Measurements from ENCODE around the gene BST1. TPM values are rescaled to one million over a fixed set of nuclear protein-coding genes. Genes with fewer than 3 reads are reported as not detected.
"Not testable (repeated sequence)": the region's sequence is repeated elsewhere in the genome, so short reads cannot be mapped to it uniquely, and the experiment has no call there.

The BST1 gene
- total RNA-seq, 1 donor from 2014 or later = 0.45 TPM

DNA sequence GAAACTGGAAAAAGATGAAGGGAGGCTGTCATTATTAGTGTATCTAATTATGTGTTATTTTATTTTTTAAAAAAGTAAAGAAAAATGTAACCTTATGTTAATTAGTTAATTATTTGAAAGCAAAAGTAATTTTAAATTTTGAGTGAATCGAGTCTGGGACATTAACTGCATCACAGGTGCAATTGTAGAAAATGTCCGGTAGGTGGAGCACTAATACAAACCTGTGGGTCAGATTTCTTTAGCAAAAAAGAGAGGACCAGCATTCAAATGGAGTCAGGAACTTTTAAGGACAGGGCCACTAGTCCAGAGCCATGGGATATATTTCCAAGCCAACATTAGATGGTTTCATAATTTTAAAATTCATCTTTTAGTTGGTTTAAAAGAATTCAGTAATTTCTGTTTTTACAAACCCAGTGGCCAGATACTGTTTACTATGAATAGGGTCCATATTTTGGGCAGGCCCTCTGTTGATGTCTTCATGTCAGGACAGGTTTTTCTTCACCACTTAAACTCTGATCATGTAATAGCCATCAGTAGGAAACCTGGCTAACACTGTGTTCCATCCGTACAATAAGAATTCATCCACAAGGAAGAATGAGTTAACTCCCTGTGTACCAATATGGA, 27.2 kb downstream of the BST1 start:
- Histone ChIP-seq H3K9me3 (ENCODE audit: low read depth) (no peaks in the 10 kb centered on the region), H3F3A (ENCODE audit: low read depth) (no peaks in the 10 kb centered on the region), H3K4me3 (no peak overlapping the region), H3K9ac (no peak overlapping the region), H3K36me3 (no peaks in the 10 kb centered on the region), H3K27ac (no peak overlapping the region), H3K79me2 (ENCODE audit: low read depth) (no peaks in the 10 kb centered on the region), H3K4me1 (no peaks in the 10 kb centered on the region), H4K20me1 (ENCODE audit: low read depth) (no peaks in the 10 kb centered on the region), H3K4me2 (no peak overlapping the region), H2AFZ (replicated peaks) (peak overlapping the region; percentile 40), H3K27me3 (no peaks in the 10 kb centered on the region)
- no peaks in the 10 kb centered on the region for H3K36me3 Mint-ChIP-seq
- peaks cover 3% of the 10 kb centered on the region for H3K9me3 Mint-ChIP-seq
- no peak overlapping the region for H3K4me3 Mint-ChIP-seq
- TF ChIP-seq, protein P1, sequence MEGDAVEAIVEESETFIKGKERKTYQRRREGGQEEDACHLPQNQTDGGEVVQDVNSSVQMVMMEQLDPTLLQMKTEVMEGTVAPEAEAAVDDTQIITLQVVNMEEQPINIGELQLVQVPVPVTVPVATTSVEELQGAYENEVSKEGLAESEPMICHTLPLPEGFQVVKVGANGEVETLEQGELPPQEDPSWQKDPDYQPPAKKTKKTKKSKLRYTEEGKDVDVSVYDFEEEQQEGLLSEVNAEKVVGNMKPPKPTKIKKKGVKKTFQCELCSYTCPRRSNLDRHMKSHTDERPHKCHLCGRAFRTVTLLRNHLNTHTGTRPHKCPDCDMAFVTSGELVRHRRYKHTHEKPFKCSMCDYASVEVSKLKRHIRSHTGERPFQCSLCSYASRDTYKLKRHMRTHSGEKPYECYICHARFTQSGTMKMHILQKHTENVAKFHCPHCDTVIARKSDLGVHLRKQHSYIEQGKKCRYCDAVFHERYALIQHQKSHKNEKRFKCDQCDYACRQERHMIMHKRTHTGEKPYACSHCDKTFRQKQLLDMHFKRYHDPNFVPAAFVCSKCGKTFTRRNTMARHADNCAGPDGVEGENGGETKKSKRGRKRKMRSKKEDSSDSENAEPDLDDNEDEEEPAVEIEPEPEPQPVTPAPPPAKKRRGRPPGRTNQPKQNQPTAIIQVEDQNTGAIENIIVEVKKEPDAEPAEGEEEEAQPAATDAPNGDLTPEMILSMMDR (IDR thresholded peaks at IDR 0.05) = peak; percentile 81
- TF ChIP-seq EZH2 (IDR thresholded peaks at IDR 0.05) = no peak
- H3K27ac Mint-ChIP-seq = no peak overlapping the region
- H3K4me1 Mint-ChIP-seq = no peaks in the 10 kb centered on the region
- H3K27me3 Mint-ChIP-seq (ENCODE audit: insufficient read depth, low read depth) = no peaks in the 10 kb centered on the region
- peak; percentile 63 for DNase-seq (ENCODE audit: low spot score)

- not testable (repeated sequence) for H3K27ac ChIP-seq; H3K9me3 Mint-ChIP-seq; H3K4me3 ChIP-seq; H3K4me3 Mint-ChIP-seq; H4K20me1 ChIP-seq (ENCODE audit: low read depth); H3K4me1 Mint-ChIP-seq; H3K9ac ChIP-seq; H3K27me3 ChIP-seq; H3K27ac Mint-ChIP-seq; H3K27me3 Mint-ChIP-seq (ENCODE audit: insufficient read depth, low read depth); H3K36me3 ChIP-seq; H3K4me2 ChIP-seq; H3F3A ChIP-seq (ENCODE audit: low read depth); H2AFZ ChIP-seq (replicated peaks); H3K9me3 ChIP-seq (ENCODE audit: low read depth); DNase-seq (ENCODE audit: low spot score); H3K79me2 ChIP-seq (ENCODE audit: low read depth); H3K36me3 Mint-ChIP-seq; H3K4me1 ChIP-seq
Measured at GRCh38 chr4:15733061-15733460, 30.2 kb downstream of the BST1 start.

DNA sequence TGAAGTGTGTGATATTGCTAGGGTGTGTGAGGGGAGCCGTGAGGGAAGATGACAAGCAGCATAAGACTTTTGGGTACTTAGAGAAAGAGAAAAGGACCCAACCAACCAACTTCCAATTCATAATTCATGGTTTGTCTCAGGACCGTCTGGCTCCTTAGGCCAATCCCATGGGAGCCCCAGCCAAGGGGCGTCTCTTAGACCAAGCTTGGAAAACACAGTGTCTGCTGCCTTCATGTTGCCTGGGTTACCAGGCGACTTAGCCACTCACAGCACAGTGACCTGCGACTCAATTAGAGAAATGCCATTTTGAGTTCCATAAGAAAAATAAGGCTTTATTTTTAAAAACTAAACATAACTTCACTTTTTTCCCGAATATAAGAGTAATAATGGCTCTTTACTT, 32.7 kb downstream of the BST1 start:
- H3K27ac ChIP-seq = no peak overlapping the region
- H3F3A ChIP-seq (ENCODE audit: low read depth) = no peaks in the 10 kb centered on the region
- no peaks in the 10 kb centered on the region for H3K79me2 ChIP-seq (ENCODE audit: low read depth)
- no peaks in the 10 kb centered on the region for H4K20me1 ChIP-seq (ENCODE audit: low read depth)
- H3K9ac ChIP-seq = no peak overlapping the region
- no peaks in the 10 kb centered on the region for H3K36me3 ChIP-seq
- H3K9me3 ChIP-seq (ENCODE audit: low read depth) = no peaks in the 10 kb centered on the region
- H2AFZ ChIP-seq (replicated peaks) = no peak overlapping the region
- Mint-ChIP-seq H3K4me3 (no peak overlapping the region), H3K27me3 (ENCODE audit: insufficient read depth, low read depth) (peaks cover 2% of the 10 kb centered on the region), H3K4me1 (peaks cover 3% of the 10 kb centered on the region), H3K36me3 (no peaks in the 10 kb centered on the region), H3K27ac (no peak overlapping the region), H3K9me3 (peaks cover 3% of the 10 kb centered on the region)
- no peak overlapping the region for H3K4me2 ChIP-seq
- TF ChIP-seq EZH2 (IDR thresholded peaks at IDR 0.05) = no peak
- TF ChIP-seq, protein P1 (IDR thresholded peaks at IDR 0.05) = no peak
- no peak for TF ChIP-seq EZH2phosphoT487 (IDR thresholded peaks at IDR 0.05)
- no peaks in the 10 kb centered on the region for H3K27me3 ChIP-seq
- no peak overlapping the region for H3K4me3 ChIP-seq
- DNase-seq (ENCODE audit: low spot score) = no peak
- no peaks in the 10 kb centered on the region for H3K4me1 ChIP-seq

DNA sequence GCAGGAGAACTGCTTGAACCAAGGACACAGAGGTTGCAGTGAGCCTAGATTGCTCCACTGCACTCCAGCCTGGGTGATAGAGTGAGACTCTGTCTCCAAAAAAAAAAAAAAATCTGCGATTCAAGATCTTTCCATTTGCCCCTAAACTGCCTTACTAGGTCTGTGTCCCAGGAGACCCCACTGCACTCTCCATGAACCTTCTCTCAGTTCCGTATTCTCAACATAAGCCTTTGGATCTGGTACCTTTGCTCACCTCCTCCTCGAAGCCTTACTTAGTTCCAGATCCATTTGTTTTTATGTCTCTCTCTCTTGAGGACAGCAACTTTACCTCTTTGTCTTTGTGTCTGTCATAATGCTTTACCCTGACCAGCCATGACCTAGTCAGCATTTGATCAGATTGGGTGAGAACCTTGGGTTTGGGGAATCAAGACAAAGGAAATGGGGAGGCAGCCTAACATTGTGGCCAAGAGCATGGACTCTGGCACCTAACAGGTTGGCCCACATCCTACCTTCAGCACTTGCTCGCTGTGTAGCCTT, 33.7 kb downstream of the BST1 start:
- Mint-ChIP-seq H3K36me3 (no peaks in the 10 kb centered on the region), H3K4me1 (peaks cover 3% of the 10 kb centered on the region)
- no peak overlapping the region for H3K4me3 ChIP-seq

More for the DNA sequence above, 33.7 kb downstream of the BST1 start:
- no peak overlapping the region for H3K4me3 Mint-ChIP-seq
- no peaks in the 10 kb centered on the region for H3F3A ChIP-seq (ENCODE audit: low read depth)
- no peak overlapping the region for H3K27ac Mint-ChIP-seq
- no peaks in the 10 kb centered on the region for H4K20me1 ChIP-seq (ENCODE audit: low read depth)
- H3K27ac ChIP-seq = no peak overlapping the region
- H3K9me3 Mint-ChIP-seq = peaks cover 7% of the 10 kb centered on the region
- no peak overlapping the region for H2AFZ ChIP-seq (replicated peaks)
- H3K27me3 ChIP-seq = no peaks in the 10 kb centered on the region
- TF ChIP-seq, protein P1 (IDR thresholded peaks at IDR 0.05) = no peak
- TF ChIP-seq EZH2phosphoT487 (IDR thresholded peaks at IDR 0.05) = no peak
- TF ChIP-seq EZH2 (IDR thresholded peaks at IDR 0.05) = no peak
- no peaks in the 10 kb centered on the region for H3K9me3 ChIP-seq (ENCODE audit: low read depth)
- H3K4me2 ChIP-seq = no peak overlapping the region
- no peaks in the 10 kb centered on the region for H3K79me2 ChIP-seq (ENCODE audit: low read depth)
- H3K4me1 ChIP-seq = no peaks in the 10 kb centered on the region
- H3K9ac ChIP-seq = no peak overlapping the region
- no peaks in the 10 kb centered on the region for H3K36me3 ChIP-seq
- no peak for DNase-seq (ENCODE audit: low spot score)
- peaks cover 3% of the 10 kb centered on the region for H3K27me3 Mint-ChIP-seq (ENCODE audit: insufficient read depth, low read depth)

Data from neural progenitor cell (in vitro differentiated cells).